HCEC 1CT (cell line): ENCODE measurements around the gene PRRX2.
A peak's percentile ranks its signal among the peaks of the same experiment; 100 is the strongest.

Experiments
- DNase-seq: peaks from one replicate; pipeline ENCODE4 v3.0.0-alpha.2; 2017

The PRRX2 gene

DNA sequence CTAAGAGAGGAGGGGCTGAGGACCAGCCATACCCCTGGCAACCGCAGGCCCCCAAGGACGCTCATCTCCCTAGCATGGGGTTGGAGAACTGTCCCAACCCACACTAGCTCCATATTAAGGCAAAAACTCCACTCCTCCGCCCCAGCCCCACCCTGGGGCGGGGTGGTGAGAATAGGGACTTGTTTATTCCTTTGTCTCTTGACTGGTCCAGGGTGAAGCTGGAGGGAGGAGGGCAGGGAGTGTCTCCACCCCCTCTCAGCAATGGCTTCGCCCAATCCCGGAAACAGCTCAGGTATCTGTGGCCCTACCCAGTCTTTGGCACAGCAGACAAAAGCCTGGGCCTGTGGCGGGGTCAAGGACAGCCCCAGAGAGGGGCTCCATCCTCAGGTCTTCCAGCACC lies 16.9 kb downstream of the PRRX2 start:
- DNase-seq = no peak

DNA sequence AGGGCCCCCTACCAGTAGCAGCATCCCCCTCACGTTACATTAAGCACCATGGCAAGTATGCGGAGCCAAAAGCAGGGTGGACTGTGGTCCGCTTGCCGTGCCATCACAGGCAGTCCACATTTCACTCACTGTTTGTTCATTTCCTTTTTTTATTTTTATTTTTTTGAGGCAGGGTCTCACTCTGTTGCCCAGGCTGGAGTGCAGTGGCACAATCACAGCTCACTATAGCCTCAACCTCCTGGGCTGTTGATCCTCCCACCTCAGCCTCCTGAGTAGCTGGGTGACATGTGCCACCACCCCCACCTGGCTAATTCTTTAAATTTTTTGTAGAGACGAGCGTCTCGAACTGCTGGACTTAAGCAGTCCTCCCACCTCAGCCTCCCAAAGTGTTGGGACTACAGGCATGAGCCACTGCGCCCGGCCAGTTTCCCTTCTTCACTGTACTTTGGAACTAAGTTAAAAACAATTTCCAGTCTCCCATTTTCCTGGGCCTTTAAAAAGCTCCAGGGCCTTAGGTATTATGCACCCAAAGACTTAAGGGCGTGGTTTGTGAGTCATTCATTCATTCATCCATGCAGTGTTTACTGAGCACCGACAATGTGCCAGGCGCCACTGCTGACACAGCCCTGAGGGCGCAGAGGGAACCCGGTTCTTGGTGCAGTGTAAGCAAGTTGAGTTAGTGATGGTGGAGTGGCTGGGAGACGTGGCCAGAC lies 19.9 kb downstream of the PRRX2 start:
- DNase-seq = peak; percentile 50

DNA sequence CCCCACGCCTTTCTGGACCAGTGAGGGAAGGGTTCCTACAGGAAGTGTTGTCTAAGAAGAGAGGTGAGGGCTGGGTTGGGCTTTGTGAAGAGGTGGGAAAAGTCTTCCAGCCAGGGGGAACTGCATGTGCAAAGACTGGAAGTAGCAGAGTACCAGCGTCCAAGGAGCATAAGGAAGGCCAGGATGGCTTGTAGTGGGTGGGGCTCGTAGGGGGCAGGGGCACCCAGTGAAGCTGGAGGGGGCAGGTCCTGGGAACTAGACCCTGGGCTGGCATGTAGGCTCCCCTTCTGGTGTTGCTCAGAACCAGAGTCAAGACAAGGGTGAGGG lies 20.4 kb downstream of the PRRX2 start:
- DNase-seq = no peak

DNA sequence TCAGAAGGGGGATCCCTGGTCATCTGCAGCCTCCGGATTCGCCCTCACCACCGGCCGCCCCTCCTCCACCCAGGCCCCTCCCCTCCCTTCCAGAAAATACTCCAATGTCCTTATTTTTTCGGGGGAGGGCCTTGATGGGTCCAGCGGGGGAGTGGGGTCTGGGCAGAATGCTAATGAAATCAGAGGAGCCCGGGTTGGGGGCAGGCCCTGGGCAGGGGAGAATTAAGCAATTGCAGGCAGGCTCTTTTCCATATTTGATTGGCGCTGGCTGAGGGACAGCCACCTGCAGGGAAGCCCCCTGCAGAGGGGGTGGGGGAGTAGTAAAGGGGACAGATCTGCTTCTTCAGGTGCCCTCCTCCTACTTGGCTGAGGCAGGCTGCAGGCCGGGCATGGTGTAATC lies 21.3 kb downstream of the PRRX2 start:
- no peak for DNase-seq

DNA sequence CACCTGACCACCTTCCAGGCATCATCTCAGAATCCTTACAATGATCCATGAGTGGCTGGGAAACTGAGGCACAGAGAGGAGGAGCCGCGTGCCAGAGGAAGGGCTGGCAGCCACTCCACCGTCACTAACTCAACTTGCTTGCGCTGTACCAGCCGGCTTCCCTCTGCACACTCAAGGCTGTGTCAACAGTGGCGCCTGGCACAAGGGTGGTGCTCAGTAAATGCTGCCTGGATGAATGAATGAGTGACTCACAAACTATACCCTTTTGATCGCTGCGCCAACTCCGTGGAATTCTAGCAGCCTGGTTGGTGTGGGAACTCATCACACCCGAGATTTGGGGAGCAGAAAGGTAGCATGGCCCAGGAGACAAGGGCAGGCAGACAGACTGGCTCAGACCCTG lies 21.9 kb downstream of the PRRX2 start:
- no peak for DNase-seq

DNA sequence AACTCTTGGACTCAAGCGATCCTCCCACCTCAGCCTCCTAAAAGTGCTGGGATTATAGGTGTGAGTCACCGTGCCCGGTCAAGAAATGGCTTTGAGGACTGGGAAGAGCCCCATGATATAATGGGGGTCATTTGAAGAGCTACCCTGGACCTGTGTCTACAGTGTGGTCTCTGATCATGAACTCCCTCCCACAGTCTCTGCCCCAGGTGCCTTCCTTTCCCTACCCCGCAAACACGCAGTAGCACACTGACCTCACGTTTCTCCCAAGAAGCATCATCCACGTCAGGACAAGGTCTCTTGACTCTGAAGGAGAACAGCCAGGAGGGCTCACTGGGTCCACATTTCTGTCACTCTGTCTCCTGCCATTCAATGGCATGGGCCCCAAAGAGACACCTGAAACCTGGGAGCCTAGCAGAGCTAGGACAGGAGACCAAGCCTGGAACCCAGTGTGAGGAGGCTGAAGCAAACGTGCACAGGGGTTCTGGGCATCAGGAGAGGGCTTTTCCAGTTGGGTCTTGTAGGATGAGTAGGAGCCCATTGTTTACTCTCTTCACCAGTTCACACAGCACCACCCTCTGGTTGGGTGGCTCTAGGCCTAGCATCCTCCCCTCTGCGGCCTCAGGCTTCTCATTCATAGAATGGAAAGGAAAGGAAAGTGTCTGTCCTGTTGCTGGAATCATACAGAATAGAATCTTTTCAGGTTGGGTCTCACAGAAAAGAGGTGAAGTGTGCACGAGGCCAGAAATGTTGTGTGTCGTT lies 23.0 kb downstream of the PRRX2 start:
- DNase-seq = no peak

DNA sequence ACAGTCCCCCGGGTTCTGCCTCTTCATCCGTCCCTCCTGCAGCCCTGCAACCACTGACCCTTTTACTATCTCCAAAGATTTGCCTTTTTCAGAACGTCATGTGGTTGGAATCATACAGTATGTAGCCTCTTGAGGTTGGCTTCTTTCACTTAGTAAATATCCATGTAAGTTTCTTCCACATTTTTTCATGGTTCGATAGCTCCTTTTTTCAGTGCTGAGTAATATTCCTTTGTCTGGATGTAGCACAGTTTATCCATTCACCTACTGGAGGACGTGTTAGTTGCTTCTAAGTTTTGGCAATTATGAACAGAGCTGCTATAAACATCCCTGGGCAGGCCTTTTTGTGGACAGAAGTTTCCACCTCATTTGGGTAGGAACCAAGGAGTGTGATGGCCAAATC lies 27.1 kb downstream of the PRRX2 start:
- DNase-seq = no peak

DNA sequence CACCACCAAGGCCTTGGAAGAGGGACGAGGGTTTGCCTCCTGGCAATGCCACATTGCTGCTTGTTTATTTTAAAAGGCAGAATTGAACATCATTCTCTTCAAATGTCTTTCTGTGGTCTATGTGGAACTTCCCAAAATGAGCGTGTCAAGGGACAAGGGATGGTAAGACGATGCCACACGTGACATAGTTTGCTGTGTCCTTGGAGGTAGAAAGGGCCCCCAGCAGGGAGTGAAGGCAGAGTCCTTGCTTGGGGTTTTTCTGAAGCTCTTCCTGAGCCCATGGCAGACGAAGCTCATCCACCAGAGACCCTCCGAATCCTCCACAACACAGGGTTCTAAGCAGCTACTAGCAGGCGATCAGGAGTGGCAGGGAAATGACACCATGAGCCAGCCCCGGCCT lies 28.3 kb downstream of the PRRX2 start:
- DNase-seq = no peak

DNA sequence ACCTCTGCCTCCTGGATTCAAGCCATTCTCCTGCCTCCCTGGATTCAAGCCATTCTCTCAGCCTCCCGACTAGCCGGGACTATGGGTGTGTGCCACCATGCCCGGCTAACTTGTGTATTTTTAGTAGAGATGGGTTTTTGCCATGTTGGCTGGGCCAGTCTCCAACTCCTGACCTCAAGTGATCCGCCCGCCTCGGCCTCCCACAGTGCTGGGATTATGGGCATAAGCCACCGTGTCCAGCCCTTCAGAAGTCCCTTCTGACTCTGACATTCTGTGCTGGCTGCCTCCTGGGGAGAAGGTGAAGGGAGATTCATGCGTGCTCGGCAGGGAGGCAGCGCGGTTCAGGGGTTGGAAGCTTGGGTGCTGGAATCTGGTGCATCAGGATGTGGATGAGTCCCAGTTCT lies 28.8 kb downstream of the PRRX2 start:
- DNase-seq = no peak

DNA sequence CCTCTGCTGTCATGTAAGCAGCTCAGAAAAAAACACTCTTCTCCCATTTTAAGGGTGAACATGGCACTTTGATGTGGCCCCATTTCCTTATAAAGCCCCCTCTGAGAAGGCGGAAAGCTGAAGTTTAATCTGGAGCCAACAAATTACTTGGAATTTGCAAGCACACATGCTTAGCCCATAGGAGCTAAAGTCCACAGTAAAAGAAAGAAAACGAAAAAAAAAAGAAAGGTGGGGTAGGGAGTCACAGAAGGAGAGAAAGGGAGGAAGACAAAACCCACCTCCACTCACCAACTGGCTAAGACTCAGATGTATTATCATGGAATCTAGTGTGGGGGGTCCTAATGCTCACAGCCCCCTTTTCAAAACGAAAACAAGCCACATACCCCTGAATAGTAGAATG lies 30.4 kb downstream of the PRRX2 start:
- no peak for DNase-seq

DNA sequence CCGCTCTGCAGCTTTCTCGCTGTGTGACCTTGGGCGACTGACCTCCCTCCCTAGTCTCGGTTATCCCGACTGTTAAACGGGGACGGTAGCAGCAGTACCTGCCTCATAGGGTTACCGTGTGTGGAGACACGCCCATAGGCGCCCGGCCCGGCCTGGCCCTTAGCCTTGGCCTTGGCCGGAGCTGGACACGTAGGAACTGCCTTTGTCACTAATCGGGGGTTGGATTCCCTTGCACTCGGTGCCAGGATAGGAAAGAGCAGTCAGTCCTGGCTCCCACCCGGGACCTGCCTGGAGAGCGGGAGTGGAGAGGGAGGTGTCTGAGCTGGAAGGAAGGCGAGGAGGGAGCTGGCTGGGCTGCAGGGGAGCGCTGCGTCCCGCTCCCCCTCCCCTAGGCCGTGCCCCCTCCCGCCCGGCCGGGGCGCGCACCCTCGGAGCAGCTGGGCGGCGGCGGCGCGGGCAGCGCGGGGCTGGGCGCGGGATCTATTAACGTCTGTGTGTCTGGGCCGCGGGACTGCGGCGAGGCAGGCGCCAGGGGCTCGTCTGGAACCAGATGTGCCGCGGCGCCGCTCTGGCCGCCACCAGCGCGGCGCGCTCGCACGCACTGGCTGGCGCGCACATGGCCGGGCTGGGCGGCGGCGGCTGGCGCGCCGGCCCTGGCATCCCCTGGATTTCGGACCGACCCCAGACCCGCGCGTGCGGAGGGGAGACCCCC lies 31.7 kb downstream of the PRRX2 start:
- peak; percentile 29 for DNase-seq

DNA sequence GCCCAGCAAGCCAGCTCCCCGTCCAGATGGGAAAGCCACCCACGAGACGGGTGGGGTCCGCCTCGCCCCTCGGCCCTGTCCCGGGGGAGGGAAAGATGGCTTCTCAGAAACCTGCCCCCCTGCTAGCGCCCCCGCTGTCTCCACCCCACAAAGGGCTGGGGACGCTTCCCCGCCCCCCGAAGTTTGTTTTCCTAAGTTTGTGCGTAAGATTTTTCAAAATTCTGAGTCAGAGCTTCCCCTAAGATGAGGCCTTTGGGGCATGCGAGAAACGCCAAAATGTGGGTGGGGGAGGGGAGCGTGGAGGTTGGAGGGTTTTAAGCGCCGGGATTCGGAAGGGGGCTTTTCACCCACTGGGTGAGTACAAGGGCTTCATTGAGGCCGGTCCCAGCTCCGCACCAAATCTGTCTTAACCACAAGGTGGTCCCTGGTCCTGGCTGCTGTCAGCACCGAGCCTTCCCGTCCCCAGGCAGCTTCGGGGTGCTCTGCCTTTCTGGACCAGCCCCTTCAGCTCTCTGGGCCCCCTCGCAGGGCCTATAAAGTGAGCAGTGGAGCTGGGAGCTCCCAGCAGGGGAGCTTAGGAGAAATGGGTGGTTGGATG lies 32.3 kb downstream of the PRRX2 start:
- DNase-seq = peak; percentile 65

DNA sequence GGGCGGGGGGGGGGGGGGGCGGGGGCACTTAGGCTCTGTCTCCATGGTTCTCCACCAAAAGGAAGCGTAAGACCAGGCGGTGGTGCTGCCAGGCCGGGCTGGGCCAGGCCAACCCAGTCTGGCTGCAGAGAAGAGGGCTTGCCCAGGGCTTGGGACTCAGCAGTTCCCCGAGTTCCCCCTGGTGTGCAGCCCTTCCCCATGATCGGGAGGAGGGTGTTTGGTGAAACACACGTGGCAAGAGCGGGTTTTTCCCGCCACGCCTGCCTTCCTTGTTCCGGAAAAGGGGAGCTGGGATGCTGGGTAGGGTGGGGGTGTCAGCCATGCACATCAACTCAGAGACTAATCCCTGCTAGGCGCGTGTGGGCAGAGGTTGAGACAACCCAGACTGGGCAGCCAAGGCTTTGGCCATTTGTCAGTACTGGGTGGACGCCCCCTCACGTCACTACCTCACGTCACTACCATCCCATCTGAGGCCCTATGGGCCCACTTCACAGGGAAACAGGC lies 32.9 kb downstream of the PRRX2 start:
- DNase-seq = peak; percentile 81

DNA sequence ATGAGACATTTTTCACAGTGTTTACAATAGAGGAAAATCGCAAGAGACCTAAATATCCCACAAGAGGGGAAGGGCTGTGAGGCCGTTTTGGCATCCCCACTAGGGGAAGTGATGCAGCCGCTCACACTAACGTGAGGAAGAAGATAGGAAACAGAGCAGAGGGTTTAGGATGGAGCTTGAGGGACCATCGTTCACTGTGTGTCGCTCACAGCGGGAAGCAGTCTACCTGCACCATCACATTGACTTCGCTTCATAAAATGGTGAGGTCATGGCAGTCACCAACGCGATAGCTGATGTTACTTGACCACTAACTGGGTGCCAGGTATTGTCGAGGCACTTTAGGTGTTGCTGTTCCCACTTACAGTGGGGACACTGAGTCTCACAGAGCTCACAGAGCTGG lies 35.6 kb downstream of the PRRX2 start:
- DNase-seq = no peak

DNA sequence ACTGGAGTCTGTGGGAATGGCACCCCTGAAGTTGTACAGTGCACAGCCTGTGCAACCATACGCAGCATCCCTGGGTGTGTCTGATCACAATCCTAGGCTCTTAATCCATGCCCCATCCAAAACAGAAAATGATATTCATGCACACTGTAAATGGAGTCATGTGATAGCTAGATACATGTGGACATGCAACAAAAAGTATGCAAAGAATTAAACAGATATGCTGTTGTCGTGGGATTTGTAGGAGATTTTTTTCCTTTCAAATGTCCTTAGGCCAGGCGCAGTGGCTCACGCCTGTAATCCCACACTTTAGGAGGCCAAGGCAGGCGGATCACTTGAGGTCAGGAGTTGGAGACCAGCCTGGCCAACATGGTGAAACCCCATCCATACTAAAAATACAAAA lies 36.1 kb downstream of the PRRX2 start:
- DNase-seq = no peak

DNA sequence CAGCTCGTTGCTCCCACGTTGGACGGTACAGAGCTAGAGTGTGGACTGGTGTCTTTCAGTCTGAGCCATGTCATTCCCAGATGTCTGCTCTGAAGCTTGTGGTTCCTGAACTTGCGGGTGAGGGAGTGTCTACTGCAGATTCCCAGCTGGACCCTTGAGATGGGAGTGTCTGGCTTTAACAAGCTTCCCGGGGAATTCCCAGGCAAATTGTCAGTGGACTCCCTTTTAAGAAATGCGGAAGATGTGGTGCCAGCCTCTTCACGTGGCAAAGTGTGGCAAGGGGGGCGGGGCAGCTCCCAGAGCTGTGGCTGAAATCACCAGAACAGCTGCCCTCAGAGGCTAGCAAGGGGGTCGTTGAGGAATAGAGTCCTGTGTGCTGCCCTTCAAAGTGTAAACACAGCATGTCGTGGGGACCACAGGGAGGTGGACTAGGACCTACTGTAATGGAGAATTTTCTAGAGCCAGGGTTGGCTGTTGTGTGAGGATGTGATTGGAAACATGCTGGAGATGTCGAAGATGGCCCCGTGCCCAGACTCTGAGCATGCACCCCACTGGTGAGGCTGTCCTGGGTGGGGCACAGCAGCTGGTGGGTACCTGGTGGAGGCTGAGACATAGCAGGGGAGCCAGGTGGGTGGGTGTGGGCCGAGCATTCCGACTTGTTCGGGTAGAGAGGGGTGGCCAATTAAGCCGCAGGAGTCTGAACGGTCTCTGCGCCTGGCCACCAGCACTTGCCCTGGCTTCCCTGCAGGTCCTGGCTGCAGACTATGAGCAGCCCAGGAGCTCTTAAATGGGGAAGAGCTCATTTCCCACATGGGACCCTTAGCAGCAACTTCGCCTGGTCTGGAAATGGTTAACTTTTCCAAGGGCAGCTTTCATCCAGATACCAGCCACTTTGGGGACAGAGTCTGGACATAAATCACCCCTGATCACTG lies 37.4 kb downstream of the PRRX2 start:
- DNase-seq = peak; percentile 17

DNA sequence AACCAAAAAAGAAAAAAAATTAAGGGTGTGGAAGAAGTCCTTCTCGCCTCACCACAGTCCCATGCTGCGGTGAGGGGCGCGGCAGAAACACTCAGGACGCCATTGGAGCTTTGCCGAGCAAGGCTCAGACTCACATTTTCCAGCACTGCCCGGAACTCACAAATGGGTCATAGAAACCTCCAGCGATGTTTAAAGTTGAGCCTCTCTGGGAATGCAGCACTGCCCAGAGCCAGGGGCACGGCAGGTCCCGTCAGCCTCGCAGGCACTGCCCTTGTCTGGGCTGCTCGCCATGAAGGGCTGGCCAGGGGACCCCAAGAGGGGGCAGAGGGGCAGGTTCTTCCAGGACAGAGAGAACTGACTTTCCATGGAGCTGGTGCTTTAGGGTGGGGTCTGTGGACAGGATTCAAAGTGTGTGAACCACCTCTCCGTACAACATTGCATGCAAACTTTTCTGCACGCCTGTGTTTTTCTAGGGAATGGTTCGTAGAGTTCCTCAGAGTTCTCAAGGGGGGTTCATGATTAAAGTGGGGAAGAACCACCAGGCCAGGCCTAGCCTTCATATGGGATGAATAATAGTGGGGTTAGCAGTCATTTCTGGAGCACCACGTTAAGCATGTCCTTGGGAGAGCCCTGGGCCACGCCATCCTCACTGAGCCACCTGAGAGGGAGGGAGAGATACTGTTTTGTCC lies 38.4 kb downstream of the PRRX2 start:
- DNase-seq = no peak

DNA sequence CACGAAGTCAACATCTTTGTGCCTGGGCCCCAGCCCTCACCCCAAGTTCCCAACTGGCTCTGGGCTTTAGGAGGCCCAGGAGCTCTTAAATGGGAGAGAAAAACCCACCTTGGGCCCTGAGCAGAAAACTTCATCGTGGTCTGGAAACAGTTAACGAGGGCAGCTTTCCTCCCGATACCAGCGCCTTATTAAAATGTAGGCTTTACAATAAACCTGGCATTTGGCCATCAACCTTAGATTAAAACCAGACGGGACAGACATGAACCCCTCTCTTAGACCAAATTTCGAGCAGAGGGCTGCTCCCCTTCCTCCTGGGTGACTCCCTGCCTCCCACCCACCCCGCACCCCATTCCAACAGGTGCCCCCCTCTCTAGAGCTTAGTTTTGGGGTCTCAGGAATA lies 39.4 kb downstream of the PRRX2 start:
- no peak for DNase-seq

DNA sequence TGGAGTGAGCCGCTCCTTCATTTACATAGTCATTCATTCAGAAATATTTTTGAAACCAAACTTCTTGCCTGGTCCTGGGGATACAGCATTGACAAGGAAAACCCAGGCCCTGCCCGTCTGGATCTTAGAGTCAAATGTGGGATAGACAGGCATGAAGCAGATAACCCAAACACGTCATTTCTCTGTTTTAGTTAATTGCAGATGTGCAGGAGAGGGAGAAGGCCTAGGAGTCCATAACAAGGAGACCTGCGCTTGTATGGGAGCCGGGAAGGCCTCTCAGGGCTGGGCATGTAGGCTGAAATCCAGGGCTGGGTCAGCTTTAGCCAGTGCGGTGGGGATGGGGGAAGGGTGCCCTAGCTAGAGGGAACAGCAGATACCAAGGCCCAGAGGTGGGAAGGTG lies 43.3 kb downstream of the PRRX2 start:
- no peak for DNase-seq

DNA sequence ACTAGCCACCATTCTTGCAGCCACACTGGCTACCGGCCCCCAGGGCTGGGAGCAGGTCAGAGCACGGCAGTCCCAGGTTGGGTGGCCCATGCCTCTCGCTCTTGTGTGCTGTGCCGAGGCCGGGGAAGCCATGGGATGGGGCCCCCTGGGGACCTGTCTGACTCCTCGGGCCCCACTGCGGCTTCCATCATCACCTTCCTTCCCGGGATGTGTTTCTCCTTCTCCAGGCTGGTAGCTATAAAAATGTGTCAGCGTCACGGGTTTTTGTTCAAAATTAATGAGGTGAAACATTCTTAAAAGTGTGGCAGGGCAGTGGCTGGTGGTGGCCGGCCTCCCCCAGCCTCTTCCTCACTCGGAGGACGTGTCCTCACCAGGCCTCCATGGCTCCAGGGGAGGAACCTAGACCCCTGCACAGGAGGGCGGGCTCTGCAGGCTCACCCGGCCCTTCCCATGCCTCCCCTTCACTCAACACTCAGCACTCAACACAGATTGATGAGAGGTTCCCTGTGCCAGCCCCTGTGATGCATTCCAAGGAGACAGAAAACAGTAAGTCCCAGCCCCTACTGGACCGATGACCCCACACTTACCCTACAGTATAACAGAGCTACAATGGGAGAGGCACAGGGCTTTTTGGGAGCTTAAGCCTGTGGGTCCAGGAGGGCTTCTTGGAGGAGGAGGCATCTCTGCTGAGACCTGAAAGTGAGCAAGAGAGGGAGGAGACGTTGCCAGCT lies 44.2 kb downstream of the PRRX2 start:
- DNase-seq = no peak

DNA sequence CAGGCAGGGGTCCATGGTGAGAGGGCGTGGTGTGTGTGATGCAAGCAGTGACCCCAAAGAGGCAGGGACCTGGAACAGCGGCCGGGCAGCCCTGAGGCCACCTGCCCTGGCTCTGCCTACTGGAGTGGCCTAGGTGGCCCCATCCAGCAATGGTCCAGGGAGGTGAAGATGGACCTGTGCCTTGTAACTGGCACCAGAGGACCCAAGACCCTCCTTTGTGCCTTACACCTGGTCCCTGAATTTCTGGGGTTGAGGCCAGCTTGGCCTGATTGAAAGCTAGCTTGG lies 44.7 kb downstream of the PRRX2 start:
- no peak for DNase-seq
